Colonic mucosa (tissue), 4 donors: ENCODE results near the gene HSPA4. TPM values are rescaled to one million over a fixed set of nuclear protein-coding genes. Genes with fewer than 3 reads are reported as not detected.
"Not testable (repeated sequence)": the region's sequence is repeated elsewhere in the genome, so short reads cannot be mapped to it uniquely, and the experiment has no call there.

ENCODE experiments used
- DNase-seq: peaks from one replicate; pipeline ENCODE4 v3.0.0-alpha.2; 2020
- H3K27ac ChIP-seq: fragments of 200-600 bp; one replicate; pipeline ENCODE4 v1.8.0; 2021
- H3K27me3 ChIP-seq: fragments of 200-600 bp; one replicate; pipeline ENCODE4 v1.8.0; 2021
- H3K36me3 ChIP-seq: fragments of 200-600 bp; one replicate; pipeline ENCODE4 v1.8.0; 2021
- H3K4me1 ChIP-seq: fragments of 200-600 bp; one replicate; pipeline ENCODE4 v1.8.0; 2021; ENCODE audit warnings: mild to moderate bottlenecking
- H3K4me3 ChIP-seq: fragments of 200-600 bp; one replicate; pipeline ENCODE4 v1.8.0; 2021
- H3K9ac ChIP-seq, 2 donors: one replicate each; pipeline ENCODE4 v1.7.0; 2013; ENCODE audit warnings: control low read depth in 2 of 2, low read depth in 2 of 2, low read length in 2 of 2
- H3K9me3 ChIP-seq: fragments of 200-600 bp; one replicate; pipeline ENCODE4 v1.8.0; 2021
- CTCF ChIP-seq: fragments of 200-600 bp; IDR thresholded peaks from one replicate; pipeline ENCODE4 v1.8.0; 2022; ENCODE audit warnings: antibody characterized with exemption, mild to moderate bottlenecking
- intact Hi-C: fragments of 100-400 bp; cut with DNase I; formaldehyde crosslinking; loops from one replicate; pipeline ENCODE4 v1.14.1; 2022
- total RNA-seq, 2 donors: library from RNA; stranded (reverse); fragmentation: NEBNext Ultra II Directional in 1 of 2; extraction: Animal tissue kit (Norgen Biotek cat#: 25700) in 1 of 2; gene quantifications; one replicate each; pipeline ENCODE4 v1.2.1, GENCODE V29; 2021
- donor health status: healthy.
- donor health status: DM: no; HTN: no; CAD: no.
- donor health status: DM: no; HTN: no; CAD: no.

HSPA4 gene
- total RNA-seq, 2 donors from 2014 or later, result 91.2 to 132 TPM

- H3K27ac ChIP-seq, result no peak overlapping the region
- no peaks in the 10 kb centered on the region for H3K27me3 ChIP-seq
- no peaks in the 10 kb centered on the region for H3K4me1 ChIP-seq
- DNase-seq, result no peak
- no peak overlapping the region for H3K9ac ChIP-seq
- no peaks in the 10 kb centered on the region for H3K9me3 ChIP-seq
- no peak for TF ChIP-seq CTCF
- H3K36me3 ChIP-seq, result no peaks in the 10 kb centered on the region
- H3K4me3 ChIP-seq, result no peak overlapping the region
- intact Hi-C loops, result no loop called here
Measured at GRCh38 chr5:133034064-133034463, 17.7 kb upstream of the HSPA4 start.

- no peak overlapping the region for H3K4me3 ChIP-seq
- DNase-seq, result no peak
- no peaks in the 10 kb centered on the region for H3K36me3 ChIP-seq
- H3K27me3 ChIP-seq, result no peaks in the 10 kb centered on the region
- no peaks in the 10 kb centered on the region for H3K4me1 ChIP-seq
- no peaks in the 10 kb centered on the region for H3K9me3 ChIP-seq
- TF ChIP-seq CTCF, result no peak
- no peak overlapping the region for H3K9ac ChIP-seq
- intact Hi-C loops, result no loop called here
- no peak overlapping the region for H3K27ac ChIP-seq
Measured at GRCh38 chr5:133035224-133035623, 16.6 kb upstream of the HSPA4 start.

GRCh38 chr5:133036677-133037076 lies 15.1 kb upstream of the HSPA4 start:
- H3K9ac ChIP-seq, H3K9me3 ChIP-seq, H3K36me3 ChIP-seq, H3K27me3 ChIP-seq, DNase-seq, intact Hi-C loops, H3K27ac ChIP-seq, H3K4me1 ChIP-seq, H3K4me3 ChIP-seq: not testable (repeated sequence)

- Histone ChIP-seq H3K36me3 (no peaks in the 10 kb centered on the region), H3K27ac (no peak overlapping the region), H3K9me3 (no peaks in the 10 kb centered on the region), H3K4me1 (no peaks in the 10 kb centered on the region), H3K4me3 (no peak overlapping the region), H3K27me3 (no peaks in the 10 kb centered on the region), H3K9ac (no peak overlapping the region)
- intact Hi-C loops, result no loop called here
- DNase-seq, result no peak
- TF ChIP-seq CTCF, result no peak
Measured at GRCh38 chr5:133041157-133041784, 10.5 kb upstream of the HSPA4 start.

- Histone ChIP-seq H3K4me3 (no peak overlapping the region), H3K27ac (no peak overlapping the region), H3K4me1 (no peaks in the 10 kb centered on the region), H3K9ac (no peak overlapping the region), H3K36me3 (no peaks in the 10 kb centered on the region), H3K9me3 (no peaks in the 10 kb centered on the region), H3K27me3 (no peaks in the 10 kb centered on the region)
- intact Hi-C loops, result no loop called here
- no peak for TF ChIP-seq CTCF
- DNase-seq, result no peak
Measured at GRCh38 chr5:133041910-133042309, 9.9 kb upstream of the HSPA4 start.

GRCh38 chr5:133046560-133046959 lies 5.3 kb upstream of the HSPA4 start:
- H3K9me3 ChIP-seq, H3K36me3 ChIP-seq, H3K27ac ChIP-seq, H3K4me3 ChIP-seq, H3K4me1 ChIP-seq, H3K9ac ChIP-seq, intact Hi-C loops, DNase-seq, H3K27me3 ChIP-seq: not testable (repeated sequence)
